Memory B cell (primary cell): ENCODE data around the gene TSR3.
"Not testable (repeated sequence)": the region's sequence is repeated elsewhere in the genome, so short reads cannot be mapped to it uniquely, and the experiment has no call there.

Experiments
- ATAC-seq: fragments of 150-1000 bp; cut with Tn5 transposase; 2 replicates; pipeline ENCODE4 v1.10.0; 2021; ENCODE audit warnings: low read depth, mild to moderate bottlenecking, moderate library complexity
- DNase-seq, 2 donors: peaks; one replicate each; pipeline ENCODE4 v3.0.0; 2022; ENCODE audit warnings: low spot score in 2 of 2
- H3K27ac Mint-ChIP-seq: one replicate; pipeline ENCODE4 v1.8.0; 2022; ENCODE audit warnings: mild to moderate bottlenecking, moderate library complexity, mixed read lengths
- H3K27me3 Mint-ChIP-seq: one replicate; pipeline ENCODE4 v1.8.0; 2022; ENCODE audit warnings: mixed read lengths
- H3K36me3 Mint-ChIP-seq: one replicate; pipeline ENCODE4 v1.8.0; 2022; ENCODE audit warnings: mild to moderate bottlenecking, mixed read lengths
- H3K4me1 Mint-ChIP-seq: one replicate; pipeline ENCODE4 v1.8.0; 2022; ENCODE audit warnings: mixed read lengths
- H3K4me3 Mint-ChIP-seq: one replicate; pipeline ENCODE4 v1.8.0; 2022; ENCODE audit warnings: mild to moderate bottlenecking, moderate library complexity, mixed read lengths
- H3K9me3 Mint-ChIP-seq: one replicate; pipeline ENCODE4 v1.8.0; 2022; ENCODE audit warnings: mixed read lengths

Gene TSR3

DNA sequence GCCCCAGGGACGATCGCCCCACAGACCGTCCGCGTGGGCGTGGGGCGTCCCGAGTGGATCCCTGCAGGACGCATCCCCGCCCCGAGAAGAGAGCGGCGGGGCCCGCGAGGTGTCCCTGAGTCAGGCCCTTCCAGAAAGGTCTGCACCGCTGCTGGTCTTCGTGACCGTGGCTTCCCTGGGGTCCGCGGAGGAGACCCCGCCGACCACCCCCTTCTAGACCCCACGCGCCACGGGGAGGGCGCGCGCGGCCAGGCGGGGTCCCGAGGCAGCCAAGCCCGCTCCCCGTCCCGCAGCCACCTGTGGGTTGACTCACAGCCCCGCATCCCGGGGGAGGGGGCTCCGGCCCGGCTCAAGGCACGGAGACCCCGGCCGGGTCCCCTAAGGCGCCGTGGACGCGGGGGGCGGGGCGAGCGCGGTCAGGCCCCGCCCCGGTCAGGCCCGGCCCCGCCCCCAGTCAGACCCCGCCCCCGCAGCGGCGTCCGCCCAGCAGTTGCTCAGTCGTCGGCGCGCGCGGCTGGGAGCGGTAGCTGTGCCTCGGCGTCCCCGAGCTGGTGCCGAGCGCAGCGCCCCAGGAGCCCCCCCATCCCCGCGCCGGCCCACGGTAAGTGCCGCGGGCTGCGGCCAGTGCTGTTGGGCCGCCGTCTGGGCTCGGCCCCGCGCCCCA lies 18.4 kb downstream of the TSR3 start, which contains the start of gene BAIAP3:
Gene BAIAP3 (plus strand): TSS at position 497 of the 664 bp plus-strand sequence. CDS start 4,905 bp downstream, outside the sequence.
- no peaks in the 10 kb centered on the region for H3K9me3 Mint-ChIP-seq
- no peaks in the 10 kb centered on the region for H3K27me3 Mint-ChIP-seq
- ATAC-seq (peak; percentile 39), DNase-seq (peak; percentile 59 to 69)
- peaks cover 6% of the 10 kb centered on the region for H3K4me1 Mint-ChIP-seq
- peak within 1 kb of the TSS; percentile 97 for H3K27ac Mint-ChIP-seq
- no peaks in the 10 kb centered on the region for H3K36me3 Mint-ChIP-seq
- H3K4me3 Mint-ChIP-seq, result peak within 1 kb of the TSS; percentile 84

DNA sequence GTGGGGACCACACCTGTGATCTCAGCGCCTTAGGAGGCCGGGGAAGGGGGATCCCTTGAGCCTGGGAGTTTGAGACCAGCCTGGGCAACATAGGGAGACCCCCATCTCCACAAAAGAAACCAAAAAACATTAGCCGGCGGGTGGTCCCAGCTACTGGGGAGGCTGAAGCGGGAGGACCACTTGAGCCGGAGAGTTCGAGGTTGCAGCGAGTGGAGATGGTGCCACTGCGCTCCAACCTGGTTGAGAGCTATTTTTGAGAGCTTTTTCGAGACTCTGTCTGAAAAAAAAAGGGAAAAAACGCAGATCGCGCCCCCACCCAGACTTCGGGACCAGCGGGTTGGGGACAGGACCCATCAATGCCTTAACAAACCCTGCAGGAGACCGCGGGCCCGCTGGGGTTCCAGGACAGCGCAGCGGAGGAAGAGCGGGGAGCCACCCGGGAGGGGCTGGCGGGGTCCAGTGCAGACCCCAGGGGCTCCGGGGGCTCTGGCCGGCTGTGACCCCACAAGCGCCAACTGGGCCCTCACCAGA lies 19.0 kb downstream of the TSR3 start:
- Mint-ChIP-seq H3K27me3 (no peaks in the 10 kb centered on the region), H3K4me3 (peak overlapping the region; percentile 84), H3K36me3 (no peaks in the 10 kb centered on the region), H3K9me3 (no peaks in the 10 kb centered on the region), H3K4me1 (peaks cover 6% of the 10 kb centered on the region), H3K27ac (peak overlapping the region; percentile 97)
- DNase-seq (no peak), ATAC-seq (no peak)

GRCh38 chr16:1331712-1332617 lies 19.7 kb downstream of the TSR3 start:
- Mint-ChIP-seq H3K9me3 (no peaks in the 10 kb centered on the region), H3K27ac (peak overlapping the region; percentile 97), H3K4me3 (peak overlapping the region; percentile 84), H3K4me1 (peaks cover 6% of the 10 kb centered on the region), H3K36me3 (no peaks in the 10 kb centered on the region), H3K27me3 (no peaks in the 10 kb centered on the region)
- ATAC-seq (peak; percentile 72), DNase-seq (peak; percentile 83 to 85)

DNA sequence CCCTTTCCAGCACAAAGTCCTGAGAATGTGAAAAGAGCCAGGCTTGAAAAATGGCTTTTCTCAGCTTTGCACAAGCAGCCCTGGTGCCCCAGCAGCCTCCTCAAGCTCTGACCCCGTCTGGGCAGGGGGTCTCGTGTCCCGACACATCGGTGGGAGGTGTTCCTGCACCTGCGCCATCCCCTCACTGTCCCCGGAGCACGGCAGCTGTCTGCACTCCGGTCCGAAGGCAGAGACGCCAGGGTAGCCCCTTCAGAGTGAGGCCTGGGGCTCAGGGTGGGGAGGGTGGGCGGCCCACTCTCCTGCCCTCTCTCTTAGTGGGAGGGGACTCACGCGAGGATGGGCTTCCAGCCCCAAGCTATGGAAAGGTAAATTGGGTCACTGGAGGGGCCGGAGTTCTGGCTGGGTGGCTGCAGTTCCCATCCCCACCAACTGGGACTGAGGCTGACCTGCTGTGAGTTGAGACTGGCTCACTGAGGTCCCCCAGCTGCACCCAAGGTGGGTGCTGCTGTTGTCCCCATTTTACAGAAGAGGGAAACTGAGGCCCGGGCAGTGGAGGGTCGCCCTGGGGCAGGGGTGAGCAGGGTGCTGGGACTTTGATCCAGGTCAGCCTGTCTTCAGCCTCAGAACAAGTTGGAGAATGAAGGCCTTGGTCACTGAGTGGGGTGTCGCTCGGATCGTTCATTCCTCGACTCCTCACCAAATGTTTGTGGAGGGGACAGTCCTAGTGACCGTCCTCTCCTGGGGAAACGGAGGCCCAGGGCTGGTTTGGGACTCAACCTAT lies 20.6 kb downstream of the TSR3 start:
- ATAC-seq, result no peak
- peak in 1 of 2 donors; percentile 35 for DNase-seq
- Mint-ChIP-seq H3K4me3 (peak overlapping the region; percentile 84), H3K27ac (peak overlapping the region; percentile 97), H3K9me3 (no peaks in the 10 kb centered on the region), H3K4me1 (peaks cover 8% of the 10 kb centered on the region), H3K27me3 (no peaks in the 10 kb centered on the region), H3K36me3 (no peaks in the 10 kb centered on the region)

- DNase-seq (peak in 1 of 2 donors; percentile 33), ATAC-seq (no peak)
- H3K36me3 Mint-ChIP-seq, result no peaks in the 10 kb centered on the region
- peak overlapping the region; percentile 86 for H3K27ac Mint-ChIP-seq
- no peaks in the 10 kb centered on the region for H3K27me3 Mint-ChIP-seq
- no peak overlapping the region for H3K4me3 Mint-ChIP-seq
- peaks cover 9% of the 10 kb centered on the region for H3K4me1 Mint-ChIP-seq
- no peaks in the 10 kb centered on the region for H3K9me3 Mint-ChIP-seq
Observed at GRCh38 chr16:1330260-1330914, 21.3 kb downstream of the TSR3 start.

- ATAC-seq, H3K4me3 Mint-ChIP-seq, DNase-seq, H3K4me1 Mint-ChIP-seq, H3K36me3 Mint-ChIP-seq, H3K9me3 Mint-ChIP-seq, H3K27me3 Mint-ChIP-seq: not testable (repeated sequence)
- peak overlapping the region; percentile 86 for H3K27ac Mint-ChIP-seq
Observed at GRCh38 chr16:1328961-1329360, 22.7 kb downstream of the TSR3 start.

GRCh38 chr16:1328136-1328535 lies 23.5 kb downstream of the TSR3 start:
- not testable (repeated sequence) for H3K27me3 Mint-ChIP-seq, H3K9me3 Mint-ChIP-seq

GRCh38 chr16:1327619-1327947 lies 24.1 kb downstream of the TSR3 start:
- no peaks in the 10 kb centered on the region for H3K9me3 Mint-ChIP-seq
- H3K4me3 Mint-ChIP-seq, result no peak overlapping the region
- peaks cover 11% of the 10 kb centered on the region for H3K36me3 Mint-ChIP-seq
- ATAC-seq (no peak), DNase-seq (no peak)
- no peaks in the 10 kb centered on the region for H3K27me3 Mint-ChIP-seq
- peak overlapping the region; percentile 99 for H3K27ac Mint-ChIP-seq
- H3K4me1 Mint-ChIP-seq, result peaks cover 7% of the 10 kb centered on the region

More at GRCh38 chr16:1328136-1328535, 23.5 kb downstream of the TSR3 start:
- not testable (repeated sequence) for DNase-seq, ATAC-seq, H3K4me1 Mint-ChIP-seq, H3K4me3 Mint-ChIP-seq
- Mint-ChIP-seq H3K36me3 (peaks cover 11% of the 10 kb centered on the region), H3K27ac (peak overlapping the region; percentile 99)

GRCh38 chr16:1326946-1327618 lies 24.6 kb downstream of the TSR3 start:
- DNase-seq (no peak), ATAC-seq (peak; percentile 3)
- Mint-ChIP-seq H3K36me3 (peaks cover 11% of the 10 kb centered on the region), H3K4me3 (peak overlapping the region; percentile 54), H3K27ac (peak overlapping the region; percentile 99), H3K4me1 (peaks cover 7% of the 10 kb centered on the region), H3K9me3 (no peaks in the 10 kb centered on the region), H3K27me3 (no peaks in the 10 kb centered on the region)

- DNase-seq, result peak in 1 of 2 donors; percentile 59
- Mint-ChIP-seq H3K27ac (peak overlapping the region; percentile 99), H3K4me3 (peak overlapping the region; percentile 54), H3K9me3 (no peaks in the 10 kb centered on the region), H3K4me1 (peaks cover 7% of the 10 kb centered on the region), H3K36me3 (peaks cover 11% of the 10 kb centered on the region), H3K27me3 (no peaks in the 10 kb centered on the region)
- ATAC-seq, result peak; percentile 82
Observed at GRCh38 chr16:1326391-1326790, 25.3 kb downstream of the TSR3 start.

- Mint-ChIP-seq H3K27ac (peak overlapping the region; percentile 99), H3K4me3 (peak overlapping the region; percentile 37), H3K27me3 (no peaks in the 10 kb centered on the region), H3K4me1 (peaks cover 7% of the 10 kb centered on the region), H3K9me3 (no peaks in the 10 kb centered on the region), H3K36me3 (peaks cover 11% of the 10 kb centered on the region)
- peak; percentile 20 for ATAC-seq
- DNase-seq, result no peak
Observed at GRCh38 chr16:1325673-1326371, 25.9 kb downstream of the TSR3 start.

GRCh38 chr16:1325261-1325660 lies 26.4 kb downstream of the TSR3 start:
- H3K27ac Mint-ChIP-seq, result peak overlapping the region; percentile 99
- H3K36me3 Mint-ChIP-seq, result peaks cover 11% of the 10 kb centered on the region
- no peaks in the 10 kb centered on the region for H3K27me3 Mint-ChIP-seq
- DNase-seq (no peak), ATAC-seq (no peak)
- no peaks in the 10 kb centered on the region for H3K9me3 Mint-ChIP-seq
- H3K4me1 Mint-ChIP-seq, result peaks cover 7% of the 10 kb centered on the region
- H3K4me3 Mint-ChIP-seq, result peak overlapping the region; percentile 5
